Measurements from ENCODE around the gene CD96.

The CD96 gene

GRCh38 chr3:111545349-111545748 is 3.4 kb downstream of the CD96 start:
- TF ChIP-seq USF1 (IDR thresholded peaks at IDR 0.05): no peak
- TF ChIP-seq MAX (IDR thresholded peaks at IDR 0.05): no peak
- TF ChIP-seq FOXM1 (IDR thresholded peaks at IDR 0.05; ENCODE audit: borderline replicate concordance, low read depth): no peak
- no peak for TF ChIP-seq REST (IDR thresholded peaks at IDR 0.05; ENCODE audit: low read depth)
- TF ChIP-seq TCF12 (IDR thresholded peaks at IDR 0.05; ENCODE audit: low read depth): no peak
- no peak for TF ChIP-seq RAD21 (IDR thresholded peaks at IDR 0.05; ENCODE audit: low read depth)
- no peak for TF ChIP-seq YY1 (IDR thresholded peaks at IDR 0.05; ENCODE audit: low read depth)
- TF ChIP-seq NFIC (IDR thresholded peaks at IDR 0.05): no peak
- no peak for TF ChIP-seq TAF1 (IDR thresholded peaks at IDR 0.05; ENCODE audit: low read depth)
- no peak for TF ChIP-seq CREB1 (IDR thresholded peaks at IDR 0.05; ENCODE audit: low read depth)
- no peak for TF ChIP-seq EGR1 (IDR thresholded peaks at IDR 0.05)
- TF ChIP-seq EP300 (IDR thresholded peaks at IDR 0.05; ENCODE audit: borderline replicate concordance): no peak
- TF ChIP-seq TEAD4 (IDR thresholded peaks at IDR 0.05): no peak
- TF ChIP-seq ZBTB7A (IDR thresholded peaks at IDR 0.05; ENCODE audit: low read depth): no peak
- TF ChIP-seq CEBPB (IDR thresholded peaks at IDR 0.05): no peak

- no peak for TF ChIP-seq TAF1 (IDR thresholded peaks at IDR 0.05; ENCODE audit: low read depth)
- no peak for TF ChIP-seq NFIC (IDR thresholded peaks at IDR 0.05)
- no peak for TF ChIP-seq EP300 (IDR thresholded peaks at IDR 0.05; ENCODE audit: borderline replicate concordance)
- TF ChIP-seq TEAD4 (IDR thresholded peaks at IDR 0.05): no peak
Measured at GRCh38 chr3:111547631-111548030, 5.6 kb downstream of the CD96 start.

GRCh38 chr3:111548092-111548491 is 6.1 kb downstream of the CD96 start:
- TF ChIP-seq EP300 (IDR thresholded peaks at IDR 0.05; ENCODE audit: borderline replicate concordance) (no peak), TCF12 (IDR thresholded peaks at IDR 0.05; ENCODE audit: low read depth) (no peak), YY1 (IDR thresholded peaks at IDR 0.05; ENCODE audit: low read depth) (no peak)

GRCh38 chr3:111548756-111549155 is 6.8 kb downstream of the CD96 start:
- no peak for TF ChIP-seq CREB1 (IDR thresholded peaks at IDR 0.05; ENCODE audit: low read depth)
- no peak for TF ChIP-seq FOXM1 (IDR thresholded peaks at IDR 0.05; ENCODE audit: borderline replicate concordance, low read depth)
- TF ChIP-seq CEBPB (IDR thresholded peaks at IDR 0.05): no peak
- TF ChIP-seq EP300 (IDR thresholded peaks at IDR 0.05; ENCODE audit: borderline replicate concordance): no peak
- TF ChIP-seq YY1 (IDR thresholded peaks at IDR 0.05; ENCODE audit: low read depth): no peak
- TF ChIP-seq MAX (IDR thresholded peaks at IDR 0.05): no peak
- no peak for TF ChIP-seq TAF1 (IDR thresholded peaks at IDR 0.05; ENCODE audit: low read depth)
- no peak for TF ChIP-seq REST (IDR thresholded peaks at IDR 0.05; ENCODE audit: low read depth)
- no peak for TF ChIP-seq TEAD4 (IDR thresholded peaks at IDR 0.05)
- no peak for TF ChIP-seq USF1 (IDR thresholded peaks at IDR 0.05)

- no peak for TF ChIP-seq FOXM1 (IDR thresholded peaks at IDR 0.05; ENCODE audit: borderline replicate concordance, low read depth)
Measured at GRCh38 chr3:111566844-111567243, 24.8 kb downstream of the CD96 start.

GRCh38 chr3:111568355-111568754 is 26.4 kb downstream of the CD96 start:
- TF ChIP-seq TAF1 (IDR thresholded peaks at IDR 0.05; ENCODE audit: low read depth): no peak
- TF ChIP-seq RAD21 (IDR thresholded peaks at IDR 0.05; ENCODE audit: low read depth): no peak
- TF ChIP-seq EP300 (IDR thresholded peaks at IDR 0.05; ENCODE audit: borderline replicate concordance): no peak
- no peak for TF ChIP-seq ZBTB7A (IDR thresholded peaks at IDR 0.05; ENCODE audit: low read depth)
- TF ChIP-seq YY1 (IDR thresholded peaks at IDR 0.05; ENCODE audit: low read depth): no peak
- no peak for TF ChIP-seq TEAD4 (IDR thresholded peaks at IDR 0.05)
- no peak for TF ChIP-seq TCF12 (IDR thresholded peaks at IDR 0.05; ENCODE audit: low read depth)
- no peak for TF ChIP-seq CEBPB (IDR thresholded peaks at IDR 0.05)
- TF ChIP-seq MAX (IDR thresholded peaks at IDR 0.05): no peak
- TF ChIP-seq EGR1 (IDR thresholded peaks at IDR 0.05): no peak

- no peak for TF ChIP-seq FOXM1 (IDR thresholded peaks at IDR 0.05; ENCODE audit: borderline replicate concordance, low read depth)
- no peak for TF ChIP-seq RAD21 (IDR thresholded peaks at IDR 0.05; ENCODE audit: low read depth)
- TF ChIP-seq YY1 (IDR thresholded peaks at IDR 0.05; ENCODE audit: low read depth): no peak
- TF ChIP-seq EGR1 (IDR thresholded peaks at IDR 0.05): no peak
- TF ChIP-seq ZBTB7A (IDR thresholded peaks at IDR 0.05; ENCODE audit: low read depth): no peak
- TF ChIP-seq TCF12 (IDR thresholded peaks at IDR 0.05; ENCODE audit: low read depth): no peak
- no peak for TF ChIP-seq REST (IDR thresholded peaks at IDR 0.05; ENCODE audit: low read depth)
- TF ChIP-seq EP300 (IDR thresholded peaks at IDR 0.05; ENCODE audit: borderline replicate concordance): no peak
- no peak for TF ChIP-seq MAX (IDR thresholded peaks at IDR 0.05)
- TF ChIP-seq NFIC (IDR thresholded peaks at IDR 0.05): no peak
- no peak for TF ChIP-seq TEAD4 (IDR thresholded peaks at IDR 0.05)
- no peak for TF ChIP-seq CREB1 (IDR thresholded peaks at IDR 0.05; ENCODE audit: low read depth)
Measured at GRCh38 chr3:111568911-111569310, 26.9 kb downstream of the CD96 start.
